H9 (cell line): ENCODE measurements around the gene TSPAN1. TPM values are rescaled to one million over a fixed set of nuclear protein-coding genes. Genes with fewer than 3 reads are reported as not detected.

ENCODE experiments used
- DNase-seq: peaks from one replicate; pipeline ENCODE4 v3.0.0-alpha.2; 2017
- H2AFZ ChIP-seq: one replicate; pipeline ENCODE4 v1.6.1; 2013; ENCODE audit warnings: mild to moderate bottlenecking, low read length, control low read depth, moderate library complexity
- H2AK5ac ChIP-seq: 2 replicates; pipeline ENCODE4 v1.6.1; 2013; ENCODE audit warnings: low read length, control low read depth, mixed read lengths; ENCODE audit not compliant: insufficient read length
- H2BK120ac ChIP-seq: one replicate; pipeline ENCODE4 v1.6.1; 2013; ENCODE audit warnings: low read depth, mild to moderate bottlenecking, low read length, control low read depth, inconsistent platforms; ENCODE audit not compliant: poor library complexity, severe bottlenecking
- H2BK12ac ChIP-seq: 2 replicates; pipeline ENCODE4 v1.6.1; 2013; ENCODE audit warnings: low read length, control low read depth, mixed read lengths, low read depth; ENCODE audit not compliant: insufficient read length
- H2BK15ac ChIP-seq: 2 replicates; pipeline ENCODE4 v1.6.1; 2013; ENCODE audit warnings: low read depth, low read length, control low read depth
- H2BK20ac ChIP-seq: one replicate; pipeline ENCODE4 v1.6.1; 2013; ENCODE audit warnings: low read depth, mild to moderate bottlenecking, low read length, control low read depth, inconsistent platforms; ENCODE audit not compliant: poor library complexity, severe bottlenecking
- H2BK5ac ChIP-seq: 2 replicates; pipeline ENCODE4 v1.6.1; 2013; ENCODE audit warnings: low read length, control low read depth, mixed read lengths; ENCODE audit not compliant: insufficient read length
- H3K14ac ChIP-seq: 2 replicates; pipeline ENCODE4 v1.6.1; 2013; ENCODE audit warnings: low read length, control low read depth; ENCODE audit not compliant: insufficient read depth
- H3K18ac ChIP-seq: 2 replicates; pipeline ENCODE4 v1.6.1; 2013; ENCODE audit warnings: low read depth, mild to moderate bottlenecking, mixed read lengths, low read length, control low read depth; ENCODE audit not compliant: insufficient read length
- H3K23ac ChIP-seq: 2 replicates; pipeline ENCODE4 v1.6.1; 2013; ENCODE audit warnings: low read length, control low read depth, mixed read lengths, low read depth; ENCODE audit not compliant: insufficient read length
- H3K23me2 ChIP-seq: 2 replicates; pipeline ENCODE4 v1.6.1; 2013; ENCODE audit warnings: low read depth, mild to moderate bottlenecking, mixed read lengths, low read length, control low read depth; ENCODE audit not compliant: insufficient read length, poor library complexity, severe bottlenecking
- H3K27ac ChIP-seq: 2 replicates; pipeline ENCODE4 v1.5.1; 2013; ENCODE audit warnings: low read length, control low read depth, mixed read lengths, low read depth; ENCODE audit not compliant: insufficient read length
- H3K27me3 ChIP-seq: 2 replicates; pipeline ENCODE4 v1.6.1; 2013; ENCODE audit warnings: low read length, control low read depth, inconsistent platforms; ENCODE audit not compliant: insufficient read depth
- H3K4ac ChIP-seq: 2 replicates; pipeline ENCODE4 v1.6.1; 2013; ENCODE audit warnings: low read depth, mild to moderate bottlenecking, control low read depth, inconsistent platforms, low read length, moderate library complexity
- H3K4me1 ChIP-seq: 2 replicates; pipeline ENCODE4 v1.6.1; 2013; ENCODE audit warnings: low read length, control low read depth, inconsistent platforms; ENCODE audit not compliant: insufficient read depth
- H3K4me2 ChIP-seq: 2 replicates; pipeline ENCODE4 v1.6.1; 2013; ENCODE audit warnings: low read length, control low read depth, mixed read lengths; ENCODE audit not compliant: insufficient read length, insufficient read depth
- H3K56ac ChIP-seq: 2 replicates; pipeline ENCODE4 v1.6.1; 2013; ENCODE audit warnings: low read depth, mild to moderate bottlenecking, mixed read lengths, low read length, control low read depth; ENCODE audit not compliant: insufficient read length
- H3K79me1 ChIP-seq: 2 replicates; pipeline ENCODE4 v1.6.1; 2013; ENCODE audit warnings: low read depth, mild to moderate bottlenecking, moderate library complexity, low read length, control low read depth, inconsistent platforms; ENCODE audit not compliant: insufficient read depth, poor library complexity, severe bottlenecking
- H3K79me2 ChIP-seq: 2 replicates; pipeline ENCODE4 v1.6.1; 2013; ENCODE audit warnings: low read length, control low read depth, inconsistent platforms; ENCODE audit not compliant: insufficient read depth
- H3K9ac ChIP-seq: 2 replicates; pipeline ENCODE4 v1.6.1; 2013; ENCODE audit warnings: low read length, control low read depth, mixed read lengths; ENCODE audit not compliant: insufficient read length; ENCODE audit errors: extremely low read depth
- H3K9me3 ChIP-seq: one replicate; pipeline ENCODE4 v1.6.1; 2013; ENCODE audit warnings: low read depth, low read length, inconsistent platforms; ENCODE audit not compliant: control insufficient read depth
- H3T11ph ChIP-seq: one replicate; pipeline ENCODE4 v1.6.1; 2013; ENCODE audit warnings: mild to moderate bottlenecking, low read length, control low read depth, inconsistent platforms
- H4K20me1 ChIP-seq: one replicate; pipeline ENCODE4 v1.6.1; 2013; ENCODE audit not compliant: control insufficient read depth, insufficient read length, insufficient read depth
- H4K5ac ChIP-seq: 2 replicates; pipeline ENCODE4 v1.6.1; 2013; ENCODE audit warnings: low read depth, mild to moderate bottlenecking, mixed read lengths, low read length, control low read depth; ENCODE audit not compliant: insufficient read length
- H4K8ac ChIP-seq: replicated peaks from 2 replicates; pipeline ENCODE4 v1.6.1; 2013; ENCODE audit warnings: low read length, control low read depth, mixed read lengths, low read depth; ENCODE audit not compliant: insufficient read length
- H4K91ac ChIP-seq: 2 replicates; pipeline ENCODE4 v1.6.1; 2013; ENCODE audit warnings: low read depth, mild to moderate bottlenecking, moderate library complexity, mixed read lengths, low read length, control low read depth; ENCODE audit not compliant: insufficient read length
- H3K27ac Mint-ChIP-seq, 3 experiments: 2 replicates in 2 of 3; 3 replicates in 1 of 3; pipeline ENCODE4 v1.8.0; 2020 to 2021; ENCODE audit warnings: mixed read lengths in 3 of 3, mild to moderate bottlenecking in 1 of 3, moderate library complexity in 1 of 3
- H3K27me3 Mint-ChIP-seq: 2 replicates; pipeline ENCODE4 v1.8.0; 2021; ENCODE audit warnings: low read depth, mild to moderate bottlenecking, moderate library complexity, mixed read lengths
- H3K36me3 Mint-ChIP-seq, 3 experiments: 2 replicates in 2 of 3; 3 replicates in 1 of 3; pipeline ENCODE4 v1.8.0; 2020 to 2021; ENCODE audit warnings: low read depth in 3 of 3, mixed read lengths in 3 of 3; ENCODE audit not compliant: insufficient read depth in 1 of 3
- H3K4me1 Mint-ChIP-seq, 2 experiments: 2 replicates each; pipeline ENCODE4 v1.8.0; 2020; ENCODE audit warnings: mixed read lengths in 2 of 2
- H3K4me3 Mint-ChIP-seq, 2 experiments: 2 replicates in 1 of 2; 3 replicates in 1 of 2; pipeline ENCODE4 v1.8.0; 2020 to 2021; ENCODE audit warnings: mild to moderate bottlenecking in 2 of 2, mixed read lengths in 2 of 2, moderate library complexity in 1 of 2
- H3K9me3 Mint-ChIP-seq, 2 experiments: 2 replicates in 1 of 2; 3 replicates in 1 of 2; pipeline ENCODE4 v1.8.0; 2020; ENCODE audit warnings: mild to moderate bottlenecking in 2 of 2, mixed read lengths in 2 of 2, moderate library complexity in 1 of 2
- CTCF ChIP-seq: fragments of 200-600 bp; sonication (generic); conservative IDR thresholded peaks from 3 replicates; pipeline ENCODE4 v1.8.0; 2021; ENCODE audit warnings: antibody characterized with exemption, mild to moderate bottlenecking
- WGBS: extraction: QIAGEN DNeasy Blood & Tissue Kit; methylation state at CpG from one replicate; pipeline ENCODE4 v1.1.7; 2013; ENCODE audit warnings: missing lambda C conversion rate, low lambda C conversion rate, mixed read lengths; ENCODE audit not compliant: insufficient read length; ENCODE audit errors: extremely low coverage; 5-methylcytosine and 5-hydroxymethylcytosine counted together
- total RNA-seq: library from RNA; stranded (reverse); gene quantifications from 2 replicates; pipeline ENCODE4 v1.2.1, GENCODE V29; 2021

Gene TSPAN1
- total RNA-seq, 1 experiment from 2014 or later, result not detected

DNA sequence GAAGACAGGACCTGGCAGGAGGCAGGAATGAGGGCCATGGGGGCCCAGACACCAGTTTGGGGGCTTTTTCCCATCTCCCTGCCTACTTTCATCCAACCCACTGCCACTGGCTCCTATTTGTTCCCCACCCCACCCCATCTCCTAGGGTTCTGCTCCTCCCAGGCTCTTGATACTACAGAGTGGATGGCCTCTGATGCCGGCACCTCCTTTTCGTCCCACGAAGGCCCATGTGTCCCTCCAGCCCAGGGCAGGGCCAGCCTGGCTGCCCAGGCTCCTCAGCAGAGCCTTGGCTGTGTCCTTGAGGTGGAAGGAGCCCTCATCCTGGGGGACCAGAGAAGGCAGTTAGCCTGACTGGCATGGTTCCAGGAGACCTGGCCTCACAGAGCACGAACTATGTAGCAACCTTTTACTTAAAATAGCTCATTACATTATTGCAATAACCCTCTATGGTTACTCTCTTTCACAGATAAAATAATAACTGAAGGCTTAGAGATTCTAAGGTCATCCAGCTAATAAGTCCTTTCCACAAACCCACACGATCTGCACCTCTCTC is 19.8 kb downstream of the TSPAN1 start:
- Mint-ChIP-seq H3K4me1 (peaks cover 6 to 16% of the 10 kb centered on the region in 2 experiments), H3K27me3 (no peaks in the 10 kb centered on the region; the same call in 1 of the 2 replicates), H3K9me3 (no peaks in the 10 kb centered on the region), H3K4me3 (no peak overlapping the region), H3K27ac (no peak overlapping the region; a peak in 1 of 7 replicates), H3K36me3 (peaks cover 8 to 41% (median 39%) of the 10 kb centered on the region in 3 experiments)
- no peak for DNase-seq
- Histone ChIP-seq H3K9me3 (no peaks in the 10 kb centered on the region), H2BK20ac (no peak overlapping the region), H4K91ac (no peak overlapping the region), H3K18ac (no peak overlapping the region), H3T11ph (no peak overlapping the region), H3K23me2 (peaks cover 7% of the 10 kb centered on the region), H3K4me2 (no peak overlapping the region), H4K20me1 (no peaks in the 10 kb centered on the region), H4K8ac (no peak overlapping the region), H2BK15ac (no peak overlapping the region), H2AFZ (no peak overlapping the region), H3K27ac (no peak overlapping the region), H3K23ac (no peak overlapping the region), H3K79me1 (no peaks in the 10 kb centered on the region), H3K56ac (no peak overlapping the region), H2BK120ac (no peak overlapping the region), H3K9ac (no peak overlapping the region), H3K79me2 (no peaks in the 10 kb centered on the region), H3K4me1 (no peaks in the 10 kb centered on the region), H3K4ac (no peak overlapping the region), H2AK5ac (no peak overlapping the region), H2BK12ac (no peak overlapping the region), H4K5ac (no peak overlapping the region), H3K27me3 (no peaks in the 10 kb centered on the region), H2BK5ac (no peak overlapping the region), H3K14ac (no peak overlapping the region)
- no peak for TF ChIP-seq CTCF
- no CpG with 5 or more reads among the region's 5 CpGs for WGBS
